WERI-Rb-1 (cell line): ENCODE measurements around the gene MAPK14.

ENCODE experiments used
- DNase-seq: peaks from one replicate; pipeline ENCODE4 v3.0.0-alpha.2; 2020
- H3K27ac ChIP-seq: fragments of 250-450 bp; sonication (Bioruptor Pico); 2 replicates; pipeline ENCODE4 v1.5.1; 2020; ENCODE audit warnings: mild to moderate bottlenecking, moderate library complexity
- H3K27me3 ChIP-seq: fragments of 250-450 bp; sonication (Bioruptor Pico); 2 replicates; pipeline ENCODE4 v1.5.1; 2021; ENCODE audit warnings: mild to moderate bottlenecking, low read depth, moderate library complexity; ENCODE audit not compliant: insufficient read depth, severe bottlenecking
- H3K36me3 ChIP-seq: fragments of 250-450 bp; sonication (Bioruptor Pico); 2 replicates; pipeline ENCODE4 v1.5.1; 2020; ENCODE audit warnings: mild to moderate bottlenecking, moderate library complexity
- H3K4me3 ChIP-seq: 2 replicates; pipeline ENCODE4 v1.5.1; 2011; ENCODE audit warnings: low read depth, mild to moderate bottlenecking, control low read depth, low read length
- H3K9me3 ChIP-seq: fragments of 250-450 bp; sonication (Bioruptor Pico); 2 replicates; pipeline ENCODE4 v1.5.1; 2021; ENCODE audit warnings: mild to moderate bottlenecking, moderate library complexity; ENCODE audit not compliant: severe bottlenecking
- TF ChIP-seq, protein P1 (sequence below): IDR thresholded peaks from 2 replicates; pipeline ENCODE4 v1.5.1; 2011; ENCODE audit warnings: low read depth, mild to moderate bottlenecking, control low read depth, inconsistent platforms, low read length

The MAPK14 gene

DNA sequence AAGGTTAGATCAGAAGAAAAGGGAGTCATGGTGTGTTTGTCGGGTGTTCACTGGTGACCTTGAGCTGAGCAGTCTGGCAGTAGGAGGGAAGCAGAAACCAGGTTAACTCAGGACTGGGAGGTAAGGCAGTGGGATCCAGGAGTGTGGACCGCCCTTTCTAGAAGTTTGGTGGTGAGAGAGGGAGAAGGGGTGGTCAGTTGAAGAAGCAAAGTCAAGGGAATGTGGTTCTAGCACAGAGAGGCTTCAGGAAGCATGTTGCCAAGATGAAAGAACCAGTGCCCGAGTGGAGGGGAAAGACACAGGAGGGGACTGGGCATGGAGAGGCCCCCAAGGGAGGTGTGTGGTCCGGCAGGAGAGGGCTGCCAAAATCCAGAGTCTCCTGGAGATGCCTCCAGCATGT lies 106.3 kb downstream of the MAPK14 start:
- Histone ChIP-seq H3K36me3 (no peaks in the 10 kb centered on the region), H3K9me3 (no peaks in the 10 kb centered on the region), H3K27me3 (no peaks in the 10 kb centered on the region), H3K27ac (no peak overlapping the region), H3K4me3 (no peak overlapping the region)
- TF ChIP-seq, protein P1, sequence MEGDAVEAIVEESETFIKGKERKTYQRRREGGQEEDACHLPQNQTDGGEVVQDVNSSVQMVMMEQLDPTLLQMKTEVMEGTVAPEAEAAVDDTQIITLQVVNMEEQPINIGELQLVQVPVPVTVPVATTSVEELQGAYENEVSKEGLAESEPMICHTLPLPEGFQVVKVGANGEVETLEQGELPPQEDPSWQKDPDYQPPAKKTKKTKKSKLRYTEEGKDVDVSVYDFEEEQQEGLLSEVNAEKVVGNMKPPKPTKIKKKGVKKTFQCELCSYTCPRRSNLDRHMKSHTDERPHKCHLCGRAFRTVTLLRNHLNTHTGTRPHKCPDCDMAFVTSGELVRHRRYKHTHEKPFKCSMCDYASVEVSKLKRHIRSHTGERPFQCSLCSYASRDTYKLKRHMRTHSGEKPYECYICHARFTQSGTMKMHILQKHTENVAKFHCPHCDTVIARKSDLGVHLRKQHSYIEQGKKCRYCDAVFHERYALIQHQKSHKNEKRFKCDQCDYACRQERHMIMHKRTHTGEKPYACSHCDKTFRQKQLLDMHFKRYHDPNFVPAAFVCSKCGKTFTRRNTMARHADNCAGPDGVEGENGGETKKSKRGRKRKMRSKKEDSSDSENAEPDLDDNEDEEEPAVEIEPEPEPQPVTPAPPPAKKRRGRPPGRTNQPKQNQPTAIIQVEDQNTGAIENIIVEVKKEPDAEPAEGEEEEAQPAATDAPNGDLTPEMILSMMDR = no peak
- DNase-seq = no peak

DNA sequence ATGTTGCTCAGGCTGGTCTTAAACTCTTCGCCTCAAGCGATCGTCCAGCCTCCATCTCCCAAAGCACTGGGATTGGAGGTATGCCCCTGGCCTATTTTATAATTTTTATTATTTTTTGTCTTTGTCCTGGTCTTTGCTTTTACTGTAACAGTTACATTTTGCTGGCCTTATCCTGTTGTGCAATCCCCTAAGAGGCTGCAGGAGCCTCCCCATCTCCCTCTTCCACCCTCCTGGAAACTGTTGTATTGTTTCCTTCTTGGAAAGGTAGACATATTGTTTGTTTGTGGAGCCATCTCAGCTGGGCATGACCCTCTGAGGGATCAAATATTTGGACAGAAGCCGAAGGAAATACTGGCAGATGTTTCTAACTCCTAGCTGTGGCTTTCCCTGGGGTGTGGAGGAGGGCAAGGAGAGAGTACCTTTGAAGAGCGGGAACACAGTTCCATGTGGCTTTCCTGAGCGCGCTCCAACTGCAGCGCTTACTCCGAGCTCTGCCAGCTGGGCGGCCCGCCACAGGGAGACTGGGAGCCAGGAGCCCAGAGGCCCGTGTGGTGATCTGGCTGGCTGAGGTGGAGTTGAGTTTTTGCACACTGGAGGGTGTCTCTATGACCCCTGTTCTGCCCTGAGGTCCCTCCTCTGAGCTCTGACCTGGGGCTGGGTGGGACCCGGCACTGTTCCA lies 107.6 kb downstream of the MAPK14 start:
- DNase-seq = no peak
- no peaks in the 10 kb centered on the region for H3K27me3 ChIP-seq
- H3K4me3 ChIP-seq = no peak overlapping the region
- H3K9me3 ChIP-seq = no peaks in the 10 kb centered on the region
- no peaks in the 10 kb centered on the region for H3K36me3 ChIP-seq
- TF ChIP-seq, protein P1 = no peak
- H3K27ac ChIP-seq = no peak overlapping the region

DNA sequence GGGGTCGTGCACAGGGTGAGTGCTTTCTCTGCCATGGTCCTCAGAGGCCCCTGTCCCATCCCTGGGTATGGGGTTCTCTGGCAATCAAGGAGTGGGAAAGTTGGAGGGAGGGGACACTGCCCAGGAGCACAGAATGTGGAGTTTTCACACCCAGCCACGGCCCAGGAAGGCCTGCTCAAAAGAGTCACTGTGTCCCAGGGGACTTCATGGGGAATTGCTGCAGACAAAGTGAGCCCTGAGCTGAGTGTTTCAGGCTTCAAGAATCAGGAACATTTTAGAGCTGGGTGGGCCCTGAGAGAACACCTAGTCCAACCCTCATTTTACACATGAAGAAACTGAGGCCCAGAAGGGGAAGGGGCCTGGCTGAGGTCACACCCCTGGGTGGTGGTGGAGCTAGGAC lies 108.4 kb downstream of the MAPK14 start:
- Histone ChIP-seq H3K4me3 (no peak overlapping the region), H3K27ac (peak overlapping the region; percentile 26), H3K9me3 (no peaks in the 10 kb centered on the region), H3K27me3 (no peaks in the 10 kb centered on the region), H3K36me3 (no peaks in the 10 kb centered on the region)
- TF ChIP-seq, protein P1 = no peak
- DNase-seq = no peak

DNA sequence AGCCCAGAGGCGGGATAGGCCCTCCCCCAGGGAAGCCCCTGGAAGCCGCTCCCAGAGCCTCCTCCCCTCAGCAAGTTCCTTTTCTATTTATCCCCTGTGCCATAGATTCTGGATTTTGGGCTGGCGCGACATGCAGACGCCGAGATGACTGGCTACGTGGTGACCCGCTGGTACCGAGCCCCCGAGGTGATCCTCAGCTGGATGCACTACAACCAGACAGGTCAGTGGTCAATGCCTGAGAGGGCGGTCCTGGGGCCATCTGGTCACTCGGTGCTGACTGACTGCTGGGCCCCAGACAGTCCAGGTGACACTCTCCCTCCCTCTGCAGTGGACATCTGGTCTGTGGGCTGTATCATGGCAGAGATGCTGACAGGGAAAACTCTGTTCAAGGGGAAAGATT lies 108.9 kb downstream of the MAPK14 start:
- H3K4me3 ChIP-seq = no peak overlapping the region
- H3K27ac ChIP-seq = peak overlapping the region; percentile 26
- no peaks in the 10 kb centered on the region for H3K36me3 ChIP-seq
- no peaks in the 10 kb centered on the region for H3K9me3 ChIP-seq
- TF ChIP-seq, protein P1 = no peak
- peak; percentile 85 for DNase-seq
- H3K27me3 ChIP-seq = no peaks in the 10 kb centered on the region

DNA sequence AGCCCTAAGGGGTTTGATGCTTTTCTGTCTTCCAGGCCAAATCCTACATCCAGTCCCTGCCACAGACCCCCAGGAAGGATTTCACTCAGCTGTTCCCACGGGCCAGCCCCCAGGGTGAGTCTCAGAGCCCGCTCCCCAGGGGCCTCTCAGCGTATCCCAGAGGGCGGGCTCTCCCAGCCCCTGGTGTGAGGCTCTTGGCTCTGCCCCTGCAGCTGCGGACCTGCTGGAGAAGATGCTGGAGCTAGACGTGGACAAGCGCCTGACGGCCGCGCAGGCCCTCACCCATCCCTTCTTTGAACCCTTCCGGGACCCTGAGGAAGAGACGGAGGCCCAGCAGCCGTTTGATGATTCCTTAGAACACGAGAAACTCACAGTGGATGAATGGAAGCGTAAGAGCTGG lies 111.1 kb downstream of the MAPK14 start:
- TF ChIP-seq, protein P1 = no peak
- H3K27ac ChIP-seq = no peak overlapping the region
- H3K9me3 ChIP-seq = no peaks in the 10 kb centered on the region

DNA sequence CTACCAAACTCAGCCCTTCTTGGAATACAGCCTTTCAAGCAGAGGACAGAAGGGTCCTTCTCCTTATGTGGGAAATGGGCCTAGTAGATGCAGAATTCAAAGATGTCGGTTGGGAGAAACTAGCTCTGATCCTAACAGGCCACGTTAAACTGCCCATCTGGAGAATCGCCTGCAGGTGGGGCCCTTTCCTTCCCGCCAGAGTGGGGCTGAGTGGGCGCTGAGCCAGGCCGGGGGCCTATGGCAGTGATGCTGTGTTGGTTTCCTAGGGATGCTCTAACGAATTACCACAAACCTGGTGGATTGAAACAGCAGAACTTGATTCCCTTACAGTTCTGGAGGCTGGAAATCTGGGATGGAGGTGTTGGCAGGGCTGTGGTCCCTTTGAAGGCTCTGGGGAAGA lies 111.8 kb downstream of the MAPK14 start:
- Histone ChIP-seq H3K27ac (peak overlapping the region; percentile 26), H3K9me3 (no peaks in the 10 kb centered on the region), H3K4me3 (no peak overlapping the region), H3K27me3 (no peaks in the 10 kb centered on the region), H3K36me3 (no peaks in the 10 kb centered on the region)
- peak; percentile 89 for DNase-seq
- TF ChIP-seq, protein P1 = peak; percentile 93

More for the DNA sequence above, 111.1 kb downstream of the MAPK14 start:
- Histone ChIP-seq H3K27me3 (no peaks in the 10 kb centered on the region), H3K36me3 (no peaks in the 10 kb centered on the region), H3K4me3 (no peak overlapping the region)
- no peak for DNase-seq
